Liver (tissue), 3 donors: ENCODE data around the gene PRAC1.

Experiments
- CTCF ChIP-seq: fragments of 150-350 bp; IDR thresholded peaks from 2 replicates; pipeline ENCODE4 v1.5.1; 2017; ENCODE audit warnings: improper control_type of control experiment, low read depth, low read length; ENCODE audit not compliant: missing input control
- HNF4G ChIP-seq: IDR thresholded peaks from 2 replicates; pipeline ENCODE4 v1.6.1; 2016; ENCODE audit warnings: antibody characterized with exemption
- donor health status: healthy.
- donor health status: healthy.

- TF ChIP-seq CTCF (no peak), HNF4G (no peak)
Observed at GRCh38 chr17:48725004-48725287, 2.6 kb upstream of the PRAC1 start.
